NT2/D1 (cell line): Measurements from ENCODE around the gene SLC5A7.

Experiments
- SUZ12 ChIP-seq: IDR thresholded peaks from 2 replicates; pipeline ENCODE4 v1.6.1; 2011; ENCODE audit not compliant: insufficient read length, insufficient read depth; ENCODE audit errors: extremely low read depth
- YY1 ChIP-seq: IDR thresholded peaks from 2 replicates; pipeline ENCODE4 v1.6.1; 2011; ENCODE audit not compliant: insufficient read length, insufficient read depth
- ZNF274 ChIP-seq: IDR thresholded peaks from 2 replicates; pipeline ENCODE4 v1.6.1; 2011; ENCODE audit warnings: mild to moderate bottlenecking, low read depth, low read length

GRCh38 chr2:108058576-108059137 is 72.3 kb downstream of the SLC5A7 start:
- no peak for TF ChIP-seq YY1
- no peak for TF ChIP-seq SUZ12
- no peak for TF ChIP-seq ZNF274
